ENCODE data around the gene SNX13. TPM values are rescaled to one million over a fixed set of nuclear protein-coding genes. Genes with fewer than 3 reads are reported as not detected.

SNX13 gene
- total and polyA plus RNA-seq, 2 experiments from 2014 or later: 7.5 to 42.7 TPM

DNA sequence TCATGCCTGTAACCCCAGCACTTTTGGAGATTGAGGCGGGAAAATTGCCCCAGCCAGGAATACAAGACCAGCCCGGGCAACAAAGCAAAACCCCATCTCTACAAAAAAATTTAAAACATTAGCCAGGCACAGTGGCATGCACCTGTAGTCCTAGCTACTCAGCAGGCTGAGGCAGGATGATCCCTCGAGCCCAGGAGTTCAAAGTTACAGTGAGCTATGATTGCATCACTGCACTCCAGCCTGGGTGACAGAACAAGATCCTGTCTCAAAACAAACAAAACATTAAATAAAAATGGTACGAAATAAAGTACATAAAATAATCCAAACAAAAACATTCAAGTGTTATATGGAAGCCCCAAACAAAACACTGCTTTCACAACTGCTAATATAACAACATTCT is 125.0 kb downstream of the SNX13 start:
- Histone ChIP-seq H3K9me2 (ENCODE audit: insufficient read depth) (no peaks in the 10 kb centered on the region), H4K20me1 (replicated peaks; ENCODE audit: insufficient read depth) (no peaks in the 10 kb centered on the region), H3K27me3 (ENCODE audit: insufficient read depth) (no peaks in the 10 kb centered on the region), H3K36me3 (ENCODE audit: insufficient read depth) (peaks cover 5% of the 10 kb centered on the region; the same call in 1 of the 2 replicates), H3K79me2 (replicated peaks; ENCODE audit: insufficient read depth) (peaks cover 5% of the 10 kb centered on the region; the same call in 1 of the 2 replicates), H3F3A (replicated peaks; ENCODE audit: low read depth) (no peaks in the 10 kb centered on the region), H3K4me3 (no peak overlapping the region), H3K27ac (ENCODE audit: low read depth) (no peak overlapping the region), H2AFZ (no peak overlapping the region), H3K4me2 (no peak overlapping the region), H3K4me1 (ENCODE audit: insufficient read depth) (peaks cover 5% of the 10 kb centered on the region; the same call in 1 of the 2 replicates)
- no peaks in the 10 kb centered on the region for H3K27me3 Mint-ChIP-seq (ENCODE audit: insufficient read depth, low read depth, poor library complexity)
- H3K4me1 Mint-ChIP-seq: peaks cover 8% of the 10 kb centered on the region; the same call in 1 of the 3 replicates
- no peak overlapping the region for H3K4me3 Mint-ChIP-seq
- H3K36me3 Mint-ChIP-seq (ENCODE audit: low read depth): peaks cover 26% of the 10 kb centered on the region
- peak overlapping the region; percentile 48; the same call in 1 of the 2 replicates for H3K27ac Mint-ChIP-seq
- TF ChIP-seq REST (IDR thresholded peaks at IDR 0.05; ENCODE audit: unreplicated experiment) (no peak), ZNF114 (CRISPR knock-in tag; IDR thresholded peaks at IDR 0.05) (no peak), JUNB (IDR thresholded peaks at IDR 0.05; ENCODE audit: unreplicated experiment) (no peak), STAT1 (IDR thresholded peaks at IDR 0.05; ENCODE audit: unreplicated experiment) (no peak), EZH2 (IDR thresholded peaks at IDR 0.05; ENCODE audit: low read depth, unreplicated experiment) (no peak), POLR2AphosphoS5 (IDR thresholded peaks at IDR 0.05; ENCODE audit: low read depth) (no peak), EZH2phosphoT487 (IDR thresholded peaks at IDR 0.05; ENCODE audit: unreplicated experiment) (no peak), ZNF331 (CRISPR knock-in tag; IDR thresholded peaks at IDR 0.05; ENCODE audit: low read depth) (no peak), NANOG (IDR thresholded peaks at IDR 0.05; ENCODE audit: borderline replicate concordance) (no peak), CTCF (conservative IDR thresholded peaks at IDR 0.05; ENCODE audit: low read depth in 2 of 2) (no peak)
- DNase-seq (ENCODE audit: low spot score): no peak
- peaks cover 22% of the 10 kb centered on the region for H3K9me3 Mint-ChIP-seq
- no peak for ATAC-seq

GRCh38 chr7:17814058-17814457 is 126.2 kb downstream of the SNX13 start:
- H3K9me2 ChIP-seq (ENCODE audit: insufficient read depth): no peaks in the 10 kb centered on the region
- no peak overlapping the region for H3K4me2 ChIP-seq
- no peak overlapping the region for H3K4me3 Mint-ChIP-seq
- H3K27me3 Mint-ChIP-seq (ENCODE audit: insufficient read depth, low read depth, poor library complexity): no peaks in the 10 kb centered on the region
- peaks cover 22% of the 10 kb centered on the region for H3K9me3 Mint-ChIP-seq
- no peak overlapping the region for H2AFZ ChIP-seq
- H3K4me1 ChIP-seq (ENCODE audit: insufficient read depth): peaks cover 5% of the 10 kb centered on the region; the same call in 1 of the 2 replicates
- peaks cover 7% of the 10 kb centered on the region; the same call in 1 of the 2 replicates for H3K79me2 ChIP-seq (replicated peaks; ENCODE audit: insufficient read depth)
- no peaks in the 10 kb centered on the region for H3K27me3 ChIP-seq (ENCODE audit: insufficient read depth)
- peaks cover 5% of the 10 kb centered on the region; the same call in 1 of the 2 replicates for H3K36me3 ChIP-seq (ENCODE audit: insufficient read depth)
- peaks cover 28% of the 10 kb centered on the region for H3K36me3 Mint-ChIP-seq (ENCODE audit: low read depth)
- H3F3A ChIP-seq (replicated peaks; ENCODE audit: low read depth): no peaks in the 10 kb centered on the region
- no peaks in the 10 kb centered on the region for H4K20me1 ChIP-seq (replicated peaks; ENCODE audit: insufficient read depth)
- no peak for ATAC-seq
- H3K4me1 Mint-ChIP-seq: peaks cover 9% of the 10 kb centered on the region; the same call in 2 of the 3 replicates
- no peak for DNase-seq (ENCODE audit: low spot score)
- no peak overlapping the region for H3K27ac Mint-ChIP-seq
- no peak overlapping the region for H3K27ac ChIP-seq (ENCODE audit: low read depth)
- H3K4me3 ChIP-seq: no peak overlapping the region
- no peak for TF ChIP-seq CREB1 (CRISPR knock-in tag; IDR thresholded peaks at IDR 0.05; ENCODE audit: low read depth)
- TF ChIP-seq JUNB (IDR thresholded peaks at IDR 0.05; ENCODE audit: unreplicated experiment): no peak
- TF ChIP-seq ZNF114 (CRISPR knock-in tag; IDR thresholded peaks at IDR 0.05): no peak
- no peak for TF ChIP-seq NANOG (IDR thresholded peaks at IDR 0.05; ENCODE audit: borderline replicate concordance)
- TF ChIP-seq STAT1 (IDR thresholded peaks at IDR 0.05; ENCODE audit: unreplicated experiment): no peak
- TF ChIP-seq POLR2AphosphoS5 (IDR thresholded peaks at IDR 0.05; ENCODE audit: low read depth): no peak
- no peak for TF ChIP-seq ZNF331 (CRISPR knock-in tag; IDR thresholded peaks at IDR 0.05; ENCODE audit: low read depth)
- no peak for TF ChIP-seq EZH2phosphoT487 (IDR thresholded peaks at IDR 0.05; ENCODE audit: unreplicated experiment)
- TF ChIP-seq, protein P1, sequence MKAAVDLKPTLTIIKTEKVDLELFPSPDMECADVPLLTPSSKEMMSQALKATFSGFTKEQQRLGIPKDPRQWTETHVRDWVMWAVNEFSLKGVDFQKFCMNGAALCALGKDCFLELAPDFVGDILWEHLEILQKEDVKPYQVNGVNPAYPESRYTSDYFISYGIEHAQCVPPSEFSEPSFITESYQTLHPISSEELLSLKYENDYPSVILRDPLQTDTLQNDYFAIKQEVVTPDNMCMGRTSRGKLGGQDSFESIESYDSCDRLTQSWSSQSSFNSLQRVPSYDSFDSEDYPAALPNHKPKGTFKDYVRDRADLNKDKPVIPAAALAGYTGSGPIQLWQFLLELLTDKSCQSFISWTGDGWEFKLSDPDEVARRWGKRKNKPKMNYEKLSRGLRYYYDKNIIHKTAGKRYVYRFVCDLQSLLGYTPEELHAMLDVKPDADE (IDR thresholded peaks at IDR 0.05): no peak
- no peak for TF ChIP-seq EZH2 (IDR thresholded peaks at IDR 0.05; ENCODE audit: low read depth, unreplicated experiment)

All from GM23338 (cell line).